ENCODE measurements around the gene SMARCA2. TPM values are rescaled to one million over a fixed set of nuclear protein-coding genes. Genes with fewer than 3 reads are reported as not detected.

The SMARCA2 gene
- polyA plus RNA-seq, 1 donor from 2014 or later = 150 TPM

DNA sequence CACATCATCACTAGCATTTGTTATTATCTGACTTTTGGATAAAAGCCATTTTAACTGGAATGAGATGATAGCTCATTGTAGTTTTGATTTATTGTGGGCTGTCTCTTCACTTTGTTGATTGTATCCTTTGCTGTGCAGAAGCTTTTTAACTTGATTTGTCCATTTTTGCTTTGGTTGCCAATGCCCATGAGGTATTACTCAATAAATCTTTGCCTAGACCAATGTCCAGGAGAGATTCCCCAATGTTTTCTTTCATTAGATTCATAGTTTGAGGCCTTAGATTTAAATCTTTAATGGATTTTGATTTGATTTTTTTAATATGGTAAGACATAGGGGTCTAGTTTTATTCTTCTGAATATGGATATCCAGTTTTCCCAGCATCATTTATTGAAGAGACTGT, 28.8 kb upstream of the SMARCA2 start:
- Histone ChIP-seq H3K4me2 (ENCODE audit: low read length) (no peak overlapping the region), H3K9me3 (ENCODE audit: low read length) (no peaks in the 10 kb centered on the region), H3K27me3 (ENCODE audit: insufficient read depth, low read depth, low read length) (no peaks in the 10 kb centered on the region), H3K9me2 (ENCODE audit: insufficient read depth, low read length) (no peaks in the 10 kb centered on the region), H3K4me3 (ENCODE audit: low read length) (no peak overlapping the region), H3K36me3 (ENCODE audit: insufficient read depth, low read length) (no peaks in the 10 kb centered on the region), H3K79me2 (replicated peaks; ENCODE audit: insufficient read depth, low read length) (no peaks in the 10 kb centered on the region), H3F3A (ENCODE audit: insufficient read depth, low read length, poor library complexity, severe bottlenecking) (no peaks in the 10 kb centered on the region), H4K20me1 (ENCODE audit: insufficient read depth) (no peaks in the 10 kb centered on the region), H2AFZ (ENCODE audit: low read depth, low read length) (no peak overlapping the region), H3K27ac (ENCODE audit: low read length) (no peak overlapping the region), H3K9ac (ENCODE audit: low read length) (no peak overlapping the region)
- no peak for TF ChIP-seq MXI1 (conservative IDR thresholded peaks at IDR 0.05; ENCODE audit: poor library complexity, severe bottlenecking)
- no peak for TF ChIP-seq EP300 (conservative IDR thresholded peaks at IDR 0.05; ENCODE audit: poor library complexity, severe bottlenecking)
- TF ChIP-seq, protein P1, sequence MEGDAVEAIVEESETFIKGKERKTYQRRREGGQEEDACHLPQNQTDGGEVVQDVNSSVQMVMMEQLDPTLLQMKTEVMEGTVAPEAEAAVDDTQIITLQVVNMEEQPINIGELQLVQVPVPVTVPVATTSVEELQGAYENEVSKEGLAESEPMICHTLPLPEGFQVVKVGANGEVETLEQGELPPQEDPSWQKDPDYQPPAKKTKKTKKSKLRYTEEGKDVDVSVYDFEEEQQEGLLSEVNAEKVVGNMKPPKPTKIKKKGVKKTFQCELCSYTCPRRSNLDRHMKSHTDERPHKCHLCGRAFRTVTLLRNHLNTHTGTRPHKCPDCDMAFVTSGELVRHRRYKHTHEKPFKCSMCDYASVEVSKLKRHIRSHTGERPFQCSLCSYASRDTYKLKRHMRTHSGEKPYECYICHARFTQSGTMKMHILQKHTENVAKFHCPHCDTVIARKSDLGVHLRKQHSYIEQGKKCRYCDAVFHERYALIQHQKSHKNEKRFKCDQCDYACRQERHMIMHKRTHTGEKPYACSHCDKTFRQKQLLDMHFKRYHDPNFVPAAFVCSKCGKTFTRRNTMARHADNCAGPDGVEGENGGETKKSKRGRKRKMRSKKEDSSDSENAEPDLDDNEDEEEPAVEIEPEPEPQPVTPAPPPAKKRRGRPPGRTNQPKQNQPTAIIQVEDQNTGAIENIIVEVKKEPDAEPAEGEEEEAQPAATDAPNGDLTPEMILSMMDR (IDR thresholded peaks at IDR 0.05; ENCODE audit: poor library complexity, severe bottlenecking) = no peak
- TF ChIP-seq RAD21 (conservative IDR thresholded peaks at IDR 0.05) = no peak
- no peak for TF ChIP-seq TAF1 (IDR thresholded peaks at IDR 0.05; ENCODE audit: low read depth)
- no peak for TF ChIP-seq SMC3 (conservative IDR thresholded peaks at IDR 0.05; ENCODE audit: poor library complexity)
- TF ChIP-seq, protein P2, sequence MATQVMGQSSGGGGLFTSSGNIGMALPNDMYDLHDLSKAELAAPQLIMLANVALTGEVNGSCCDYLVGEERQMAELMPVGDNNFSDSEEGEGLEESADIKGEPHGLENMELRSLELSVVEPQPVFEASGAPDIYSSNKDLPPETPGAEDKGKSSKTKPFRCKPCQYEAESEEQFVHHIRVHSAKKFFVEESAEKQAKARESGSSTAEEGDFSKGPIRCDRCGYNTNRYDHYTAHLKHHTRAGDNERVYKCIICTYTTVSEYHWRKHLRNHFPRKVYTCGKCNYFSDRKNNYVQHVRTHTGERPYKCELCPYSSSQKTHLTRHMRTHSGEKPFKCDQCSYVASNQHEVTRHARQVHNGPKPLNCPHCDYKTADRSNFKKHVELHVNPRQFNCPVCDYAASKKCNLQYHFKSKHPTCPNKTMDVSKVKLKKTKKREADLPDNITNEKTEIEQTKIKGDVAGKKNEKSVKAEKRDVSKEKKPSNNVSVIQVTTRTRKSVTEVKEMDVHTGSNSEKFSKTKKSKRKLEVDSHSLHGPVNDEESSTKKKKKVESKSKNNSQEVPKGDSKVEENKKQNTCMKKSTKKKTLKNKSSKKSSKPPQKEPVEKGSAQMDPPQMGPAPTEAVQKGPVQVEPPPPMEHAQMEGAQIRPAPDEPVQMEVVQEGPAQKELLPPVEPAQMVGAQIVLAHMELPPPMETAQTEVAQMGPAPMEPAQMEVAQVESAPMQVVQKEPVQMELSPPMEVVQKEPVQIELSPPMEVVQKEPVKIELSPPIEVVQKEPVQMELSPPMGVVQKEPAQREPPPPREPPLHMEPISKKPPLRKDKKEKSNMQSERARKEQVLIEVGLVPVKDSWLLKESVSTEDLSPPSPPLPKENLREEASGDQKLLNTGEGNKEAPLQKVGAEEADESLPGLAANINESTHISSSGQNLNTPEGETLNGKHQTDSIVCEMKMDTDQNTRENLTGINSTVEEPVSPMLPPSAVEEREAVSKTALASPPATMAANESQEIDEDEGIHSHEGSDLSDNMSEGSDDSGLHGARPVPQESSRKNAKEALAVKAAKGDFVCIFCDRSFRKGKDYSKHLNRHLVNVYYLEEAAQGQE (IDR thresholded peaks at IDR 0.05; ENCODE audit: borderline replicate concordance) = no peak

- Histone ChIP-seq H3K27me3 (ENCODE audit: insufficient read depth, low read depth, low read length) (no peaks in the 10 kb centered on the region), H3F3A (ENCODE audit: insufficient read depth, low read length, poor library complexity, severe bottlenecking) (no peaks in the 10 kb centered on the region), H3K27ac (ENCODE audit: low read length) (no peak overlapping the region), H3K4me3 (ENCODE audit: low read length) (no peak overlapping the region), H3K79me2 (replicated peaks; ENCODE audit: insufficient read depth, low read length) (no peaks in the 10 kb centered on the region), H3K9me3 (ENCODE audit: low read length) (no peaks in the 10 kb centered on the region), H4K20me1 (ENCODE audit: insufficient read depth) (no peaks in the 10 kb centered on the region), H3K4me2 (ENCODE audit: low read length) (no peak overlapping the region), H3K9ac (ENCODE audit: low read length) (no peak overlapping the region), H3K9me2 (ENCODE audit: insufficient read depth, low read length) (no peaks in the 10 kb centered on the region), H2AFZ (ENCODE audit: low read depth, low read length) (no peak overlapping the region), H3K36me3 (ENCODE audit: insufficient read depth, low read length) (no peaks in the 10 kb centered on the region)
- TF ChIP-seq EP300 (conservative IDR thresholded peaks at IDR 0.05; ENCODE audit: poor library complexity, severe bottlenecking) = no peak
- no peak for TF ChIP-seq MXI1 (conservative IDR thresholded peaks at IDR 0.05; ENCODE audit: poor library complexity, severe bottlenecking)
- no peak for TF ChIP-seq SMC3 (conservative IDR thresholded peaks at IDR 0.05; ENCODE audit: poor library complexity)
- no peak for TF ChIP-seq RAD21 (conservative IDR thresholded peaks at IDR 0.05)
- TF ChIP-seq, protein P1 (IDR thresholded peaks at IDR 0.05; ENCODE audit: poor library complexity, severe bottlenecking) = no peak
- TF ChIP-seq, protein P2 (IDR thresholded peaks at IDR 0.05; ENCODE audit: borderline replicate concordance) = no peak
- no peak for TF ChIP-seq EZH2 (IDR thresholded peaks at IDR 0.05; ENCODE audit: borderline replicate concordance, insufficient read depth, low read length, poor library complexity, severe bottlenecking)
- no peak for TF ChIP-seq POLR2AphosphoS5 (IDR thresholded peaks at IDR 0.05)
- no peak for TF ChIP-seq TAF1 (IDR thresholded peaks at IDR 0.05; ENCODE audit: low read depth)
These were observed 25.6 kb upstream of the SMARCA2 start for GRCh38 chr9:1989500-1989899.
